Measurements from ENCODE around the gene DAGLB. TPM values are rescaled to one million over a fixed set of nuclear protein-coding genes. Genes with fewer than 3 reads are reported as not detected.

Gene DAGLB
- total RNA-seq, 2 experiments from 2014 or later: 12.4 to 19.5 TPM

GRCh38 chr7:6496842-6497636 is 49.3 kb upstream of the DAGLB start:
- Histone ChIP-seq H3K9me3 (ENCODE audit: low read length) (no peaks in the 10 kb centered on the region), H3K9me2 (ENCODE audit: insufficient read depth, low read length) (no peaks in the 10 kb centered on the region), H3K4me1 (ENCODE audit: insufficient read depth, low read length, poor library complexity, severe bottlenecking) (no peaks in the 10 kb centered on the region), H3K79me2 (ENCODE audit: insufficient read depth, low read depth, low read length) (no peaks in the 10 kb centered on the region), H3K4me2 (ENCODE audit: low read length) (no peak overlapping the region), H2AFZ (ENCODE audit: low read length) (no peak overlapping the region), H3K27ac (ENCODE audit: low read depth, low read length, poor library complexity, severe bottlenecking) (no peak overlapping the region), H4K20me1 (ENCODE audit: insufficient read depth, low read length) (no peaks in the 10 kb centered on the region), H3K36me3 (ENCODE audit: insufficient read depth, low read length) (no peaks in the 10 kb centered on the region), H3K4me3 (ENCODE audit: low read depth, low read length, poor library complexity, severe bottlenecking) (no peak overlapping the region)
- intact Hi-C loops (cut with micrococcal nuclease; ENCODE audit: unreplicated experiment): no loop called here
- POLR2A ChIA-PET: no interaction called here
- CTCF ChIA-PET (ENCODE audit: unreplicated experiment): no interaction called here
- TF ChIP-seq, protein P1, sequence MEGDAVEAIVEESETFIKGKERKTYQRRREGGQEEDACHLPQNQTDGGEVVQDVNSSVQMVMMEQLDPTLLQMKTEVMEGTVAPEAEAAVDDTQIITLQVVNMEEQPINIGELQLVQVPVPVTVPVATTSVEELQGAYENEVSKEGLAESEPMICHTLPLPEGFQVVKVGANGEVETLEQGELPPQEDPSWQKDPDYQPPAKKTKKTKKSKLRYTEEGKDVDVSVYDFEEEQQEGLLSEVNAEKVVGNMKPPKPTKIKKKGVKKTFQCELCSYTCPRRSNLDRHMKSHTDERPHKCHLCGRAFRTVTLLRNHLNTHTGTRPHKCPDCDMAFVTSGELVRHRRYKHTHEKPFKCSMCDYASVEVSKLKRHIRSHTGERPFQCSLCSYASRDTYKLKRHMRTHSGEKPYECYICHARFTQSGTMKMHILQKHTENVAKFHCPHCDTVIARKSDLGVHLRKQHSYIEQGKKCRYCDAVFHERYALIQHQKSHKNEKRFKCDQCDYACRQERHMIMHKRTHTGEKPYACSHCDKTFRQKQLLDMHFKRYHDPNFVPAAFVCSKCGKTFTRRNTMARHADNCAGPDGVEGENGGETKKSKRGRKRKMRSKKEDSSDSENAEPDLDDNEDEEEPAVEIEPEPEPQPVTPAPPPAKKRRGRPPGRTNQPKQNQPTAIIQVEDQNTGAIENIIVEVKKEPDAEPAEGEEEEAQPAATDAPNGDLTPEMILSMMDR (conservative IDR thresholded peaks at IDR 0.05; ENCODE audit: low read length): no peak
- TF ChIP-seq EZH2phosphoT487 (IDR thresholded peaks at IDR 0.05; ENCODE audit: borderline replicate concordance, low read depth, low read length): no peak
- no TSS peak for BruUV-seq (replicated peaks)
- DNase-seq (ENCODE audit: low spot score): no peak

GRCh38 chr7:6495597-6496262 is 48.0 kb upstream of the DAGLB start:
- no peak for TF ChIP-seq EZH2phosphoT487 (IDR thresholded peaks at IDR 0.05; ENCODE audit: borderline replicate concordance, low read depth, low read length)
- TF ChIP-seq, protein P1 (conservative IDR thresholded peaks at IDR 0.05; ENCODE audit: low read length): no peak
- H3K4me1 ChIP-seq (ENCODE audit: insufficient read depth, low read length, poor library complexity, severe bottlenecking): no peaks in the 10 kb centered on the region
- H3K27ac ChIP-seq (ENCODE audit: low read depth, low read length, poor library complexity, severe bottlenecking): no peak overlapping the region
- H3K4me3 ChIP-seq (ENCODE audit: low read depth, low read length, poor library complexity, severe bottlenecking): no peak overlapping the region
- ChIA-PET CTCF (ENCODE audit: unreplicated experiment) (no interaction called here), POLR2A (interaction anchor here (0.7 kb wide), 1 partner anchor 248 kb away, joined by 7 read pairs; no protein-coding TSS in a partner anchor)
- H3K79me2 ChIP-seq (ENCODE audit: insufficient read depth, low read depth, low read length): no peaks in the 10 kb centered on the region
- no peaks in the 10 kb centered on the region for H4K20me1 ChIP-seq (ENCODE audit: insufficient read depth, low read length)
- H3K36me3 ChIP-seq (ENCODE audit: insufficient read depth, low read length): no peaks in the 10 kb centered on the region
- H3K9me3 ChIP-seq (ENCODE audit: low read length): no peaks in the 10 kb centered on the region
- no TSS peak for BruUV-seq (replicated peaks)
- no peak overlapping the region for H3K4me2 ChIP-seq (ENCODE audit: low read length)
- no peak for DNase-seq (ENCODE audit: low spot score)
- intact Hi-C loops (cut with micrococcal nuclease; ENCODE audit: unreplicated experiment): no loop called here
- no peak overlapping the region for H2AFZ ChIP-seq (ENCODE audit: low read length)
- no peaks in the 10 kb centered on the region for H3K9me2 ChIP-seq (ENCODE audit: insufficient read depth, low read length)

GRCh38 chr7:6494365-6494764 is 46.6 kb upstream of the DAGLB start:
- TF ChIP-seq, protein P1 (conservative IDR thresholded peaks at IDR 0.05; ENCODE audit: low read length): no peak
- no peak for TF ChIP-seq EZH2phosphoT487 (IDR thresholded peaks at IDR 0.05; ENCODE audit: borderline replicate concordance, low read depth, low read length)
- ChIA-PET POLR2A (interaction anchor here (0.6 kb wide), 2 partner anchors 9 to 22 kb away, joined by 4 read pairs; no protein-coding TSS in a partner anchor), CTCF (ENCODE audit: unreplicated experiment) (no interaction called here)
- no peak overlapping the region for H3K27ac ChIP-seq (ENCODE audit: low read depth, low read length, poor library complexity, severe bottlenecking)
- H4K20me1 ChIP-seq (ENCODE audit: insufficient read depth, low read length): no peaks in the 10 kb centered on the region
- no peaks in the 10 kb centered on the region for H3K36me3 ChIP-seq (ENCODE audit: insufficient read depth, low read length)
- no peaks in the 10 kb centered on the region for H3K79me2 ChIP-seq (ENCODE audit: insufficient read depth, low read depth, low read length)
- intact Hi-C loops (cut with micrococcal nuclease; ENCODE audit: unreplicated experiment): no loop called here
- no peak for DNase-seq (ENCODE audit: low spot score)
- H3K9me3 ChIP-seq (ENCODE audit: low read length): peaks cover 7% of the 10 kb centered on the region; the same call in 1 of the 2 replicates
- no TSS peak for BruUV-seq (replicated peaks)
- no peak overlapping the region for H3K4me2 ChIP-seq (ENCODE audit: low read length)
- no peak overlapping the region for H2AFZ ChIP-seq (ENCODE audit: low read length)
- no peak overlapping the region for H3K4me3 ChIP-seq (ENCODE audit: low read depth, low read length, poor library complexity, severe bottlenecking)
- no peaks in the 10 kb centered on the region for H3K9me2 ChIP-seq (ENCODE audit: insufficient read depth, low read length)
- H3K4me1 ChIP-seq (ENCODE audit: insufficient read depth, low read length, poor library complexity, severe bottlenecking): no peaks in the 10 kb centered on the region

Measured in OCI-LY7 (cell line).